Measurements from ENCODE around the gene KLF12.

DNA sequence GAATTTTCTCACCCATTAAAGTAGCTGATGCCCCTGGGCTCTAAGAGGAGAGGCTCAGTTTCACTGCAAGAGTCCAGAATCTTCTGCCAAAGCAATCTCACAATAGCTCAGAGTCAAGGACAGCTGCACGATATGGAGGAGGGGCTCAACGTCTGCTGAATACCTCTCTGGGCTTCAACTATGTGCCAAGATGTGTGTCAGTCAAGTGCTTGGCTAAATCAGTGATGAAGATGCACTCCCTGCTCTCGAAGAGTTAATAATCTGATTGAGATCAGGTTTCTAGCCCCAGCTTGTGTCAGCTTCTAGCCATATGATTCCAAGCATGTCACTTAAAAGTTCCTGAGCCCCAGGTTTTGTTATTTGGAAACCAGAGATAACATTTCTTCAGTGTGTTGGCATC lies 46.8 kb downstream of the KLF12 start:
- TF ChIP-seq, protein P1, sequence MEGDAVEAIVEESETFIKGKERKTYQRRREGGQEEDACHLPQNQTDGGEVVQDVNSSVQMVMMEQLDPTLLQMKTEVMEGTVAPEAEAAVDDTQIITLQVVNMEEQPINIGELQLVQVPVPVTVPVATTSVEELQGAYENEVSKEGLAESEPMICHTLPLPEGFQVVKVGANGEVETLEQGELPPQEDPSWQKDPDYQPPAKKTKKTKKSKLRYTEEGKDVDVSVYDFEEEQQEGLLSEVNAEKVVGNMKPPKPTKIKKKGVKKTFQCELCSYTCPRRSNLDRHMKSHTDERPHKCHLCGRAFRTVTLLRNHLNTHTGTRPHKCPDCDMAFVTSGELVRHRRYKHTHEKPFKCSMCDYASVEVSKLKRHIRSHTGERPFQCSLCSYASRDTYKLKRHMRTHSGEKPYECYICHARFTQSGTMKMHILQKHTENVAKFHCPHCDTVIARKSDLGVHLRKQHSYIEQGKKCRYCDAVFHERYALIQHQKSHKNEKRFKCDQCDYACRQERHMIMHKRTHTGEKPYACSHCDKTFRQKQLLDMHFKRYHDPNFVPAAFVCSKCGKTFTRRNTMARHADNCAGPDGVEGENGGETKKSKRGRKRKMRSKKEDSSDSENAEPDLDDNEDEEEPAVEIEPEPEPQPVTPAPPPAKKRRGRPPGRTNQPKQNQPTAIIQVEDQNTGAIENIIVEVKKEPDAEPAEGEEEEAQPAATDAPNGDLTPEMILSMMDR (IDR thresholded peaks at IDR 0.05), result no peak
- no peak for TF ChIP-seq EZH2phosphoT487 (IDR thresholded peaks at IDR 0.05)
